ENCODE measurements around the gene GMDS. TPM values are rescaled to one million over a fixed set of nuclear protein-coding genes. Genes with fewer than 3 reads are reported as not detected.

The GMDS gene
- total and polyA plus RNA-seq, 2 experiments from 2014 or later, result 30.1 to 36.5 TPM

- no peaks in the 10 kb centered on the region for H3K27me3 ChIP-seq (ENCODE audit: insufficient read depth)
- H3K4me3 ChIP-seq, result no peak overlapping the region
- H3K27ac ChIP-seq (ENCODE audit: low read depth), result no peak overlapping the region
- peaks cover 29% of the 10 kb centered on the region for H3K4me1 Mint-ChIP-seq
- no peaks in the 10 kb centered on the region for H3K36me3 Mint-ChIP-seq (ENCODE audit: low read depth)
- ATAC-seq (no peak), DNase-seq (ENCODE audit: low spot score) (no peak)
- peaks cover 13% of the 10 kb centered on the region for H3K79me2 ChIP-seq (replicated peaks; ENCODE audit: insufficient read depth)
- no peaks in the 10 kb centered on the region for H3K36me3 ChIP-seq (ENCODE audit: insufficient read depth)
- no peak overlapping the region for H3K4me2 ChIP-seq
- no peak overlapping the region for H3K27ac Mint-ChIP-seq
- no peaks in the 10 kb centered on the region for H3K9me3 Mint-ChIP-seq
- peaks cover 2% of the 10 kb centered on the region for H3K27me3 Mint-ChIP-seq (ENCODE audit: insufficient read depth, low read depth, poor library complexity)
- no peaks in the 10 kb centered on the region for H3F3A ChIP-seq (replicated peaks; ENCODE audit: low read depth)
- H3K9me2 ChIP-seq (ENCODE audit: insufficient read depth), result no peaks in the 10 kb centered on the region
- H2AFZ ChIP-seq, result no peak overlapping the region
- peaks cover 25% of the 10 kb centered on the region for H3K4me1 ChIP-seq (ENCODE audit: insufficient read depth)
- no peak for TF ChIP-seq ZNF114 (CRISPR knock-in tag; IDR thresholded peaks at IDR 0.05)
- no peak for TF ChIP-seq JUNB (IDR thresholded peaks at IDR 0.05; ENCODE audit: unreplicated experiment)
- TF ChIP-seq ETS1 (IDR thresholded peaks at IDR 0.05), result no peak
- no peak for TF ChIP-seq EZH2 (IDR thresholded peaks at IDR 0.05; ENCODE audit: low read depth, unreplicated experiment)
- TF ChIP-seq POLR2AphosphoS5 (IDR thresholded peaks at IDR 0.05; ENCODE audit: low read depth), result no peak
- TF ChIP-seq CTCF (conservative IDR thresholded peaks at IDR 0.05; ENCODE audit: low read depth in 2 of 2), result no peak
- no peak for TF ChIP-seq REST (IDR thresholded peaks at IDR 0.05; ENCODE audit: unreplicated experiment)
- no peak for TF ChIP-seq EZH2phosphoT487 (IDR thresholded peaks at IDR 0.05; ENCODE audit: unreplicated experiment)
- no peak for TF ChIP-seq STAT1 (IDR thresholded peaks at IDR 0.05; ENCODE audit: unreplicated experiment)
- no peak for TF ChIP-seq ZNF331 (CRISPR knock-in tag; IDR thresholded peaks at IDR 0.05; ENCODE audit: low read depth)
- TF ChIP-seq ZNF462 (CRISPR knock-in tag; IDR thresholded peaks at IDR 0.05), result no peak
- TF ChIP-seq NANOG (IDR thresholded peaks at IDR 0.05; ENCODE audit: borderline replicate concordance), result no peak
- TF ChIP-seq CREB1 (CRISPR knock-in tag; IDR thresholded peaks at IDR 0.05; ENCODE audit: low read depth), result no peak
- no peaks in the 10 kb centered on the region; the same call in 1 of the 2 replicates for H4K20me1 ChIP-seq (replicated peaks; ENCODE audit: insufficient read depth)
- H3K4me3 Mint-ChIP-seq, result no peak overlapping the region
Observed at GRCh38 chr6:2132416-2132815, 113.0 kb downstream of the GMDS start.
